Occipital lobe (tissue), 2 donors: ENCODE results near the gene PEX16. TPM values are rescaled to one million over a fixed set of nuclear protein-coding genes. Genes with fewer than 3 reads are reported as not detected.

Experiments used
- DNase-seq: peaks from one replicate; lab custom pipeline; 2025; lab: John Stamatoyannopoulos, UW
- total RNA-seq: library from RNA; depleted of rRNA; stranded (reverse); fragments of >200 nt; gene quantifications from one replicate; pipeline ENCODE4 v1.2.3, GENCODE V29; 2014

The PEX16 gene
- 19.0 TPM for total RNA-seq

GRCh38 chr11:45917623-45918330 lies at the start of gene PEX16:
TSS of gene PEX16 (minus strand) at chr11:45917877. CDS start at chr11:45917811, 66 bp downstream.
- peak; percentile 96 for DNase-seq

GRCh38 chr11:45964911-45965389 lies 47.3 kb upstream of the PEX16 start:
- DNase-seq, result peak; percentile 22

GRCh38 chr11:45961751-45962240 lies 44.1 kb upstream of the PEX16 start:
- DNase-seq, result no peak

GRCh38 chr11:45960387-45961095 lies 42.9 kb upstream of the PEX16 start:
- no peak for DNase-seq

- DNase-seq, result no peak
These were observed 42.2 kb upstream of the PEX16 start for GRCh38 chr11:45959851-45960250.

GRCh38 chr11:45949992-45950407 lies 32.3 kb upstream of the PEX16 start:
- DNase-seq, result no peak

GRCh38 chr11:45948356-45948755 lies 30.7 kb upstream of the PEX16 start:
- DNase-seq, result no peak

GRCh38 chr11:45947885-45948284 lies 30.2 kb upstream of the PEX16 start:
- DNase-seq, result no peak

- DNase-seq, result no peak
These were observed 27.8 kb upstream of the PEX16 start for GRCh38 chr11:45945397-45945999.

GRCh38 chr11:45942381-45942780 lies 24.7 kb upstream of the PEX16 start:
- DNase-seq, result no peak

- no peak for DNase-seq
These were observed 23.6 kb upstream of the PEX16 start for GRCh38 chr11:45941285-45941684.

- no peak for DNase-seq
These were observed 22.2 kb upstream of the PEX16 start for GRCh38 chr11:45939836-45940235.

- no peak for DNase-seq
These were observed 20.2 kb upstream of the PEX16 start for GRCh38 chr11:45937916-45938315.

- no peak for DNase-seq
These were observed 18.9 kb upstream of the PEX16 start for GRCh38 chr11:45936511-45937054.

- DNase-seq, result no peak
These were observed 17.8 kb upstream of the PEX16 start for GRCh38 chr11:45935349-45936064.

GRCh38 chr11:45934580-45935318 lies 17.1 kb upstream of the PEX16 start:
- no peak for DNase-seq

- no peak for DNase-seq
These were observed 16.3 kb upstream of the PEX16 start for GRCh38 chr11:45933846-45934579.

GRCh38 chr11:45933131-45933831 lies 15.6 kb upstream of the PEX16 start:
- DNase-seq, result no peak

GRCh38 chr11:45932217-45932616 lies 14.5 kb upstream of the PEX16 start:
- DNase-seq, result no peak
